Transverse colon (tissue), 4 donors: ENCODE measurements around the gene PARN. TPM values are rescaled to one million over a fixed set of nuclear protein-coding genes. Genes with fewer than 3 reads are reported as not detected.

Experiments
- DNase-seq: peaks from one replicate; pipeline ENCODE4 v3.0.0-alpha.2; 2019
- H3K27ac ChIP-seq, 4 donors: fragments of 200-600 bp; sonication (generic); 2 replicates each; pipeline ENCODE4 v1.5.1; 2016 to 2018; ENCODE audit warnings: inconsistent platforms in 4 of 4
- H3K27me3 ChIP-seq: fragments of 200-600 bp; sonication (generic); 2 replicates; pipeline ENCODE4 v1.5.1; 2017; ENCODE audit warnings: inconsistent platforms
- H3K36me3 ChIP-seq, 4 donors: fragments of 200-600 bp; sonication (generic); 2 replicates each; pipeline ENCODE4 v1.5.1; 2017 to 2019; ENCODE audit warnings: inconsistent platforms in 4 of 4
- H3K4me1 ChIP-seq, 4 donors: fragments of 200-600 bp; sonication (generic); 2 replicates each; pipeline ENCODE4 v1.5.1; 2017 to 2020; ENCODE audit warnings: inconsistent platforms in 4 of 4
- H3K4me3 ChIP-seq, 4 donors: fragments of 200-600 bp; sonication (generic); 1 replicate in 1 of 4; 2 replicates in 3 of 4; pipeline versions ENCODE4 v1.5.1 to v1.6.1; 2017 to 2019; ENCODE audit warnings: inconsistent platforms in 4 of 4
- H3K9me3 ChIP-seq, 2 donors: fragments of 200-600 bp; sonication (generic); 2 replicates each; pipeline ENCODE4 v1.5.1; 2017 to 2019; ENCODE audit warnings: inconsistent platforms in 2 of 2
- EP300 ChIP-seq: sonication (generic); formaldehyde crosslinking; IDR thresholded peaks from one replicate; pipeline ENCODE4 v1.6.1; 2017; ENCODE audit warnings: antibody characterized with exemption, low read depth
- POLR2A ChIP-seq: fragments of 450-650 bp; IDR thresholded peaks from one replicate; pipeline ENCODE4 v1.6.1; 2016; ENCODE audit warnings: antibody characterized with exemption, mild to moderate bottlenecking, moderate library complexity
- POLR2AphosphoS5 ChIP-seq, 3 donors: sonication (generic); formaldehyde crosslinking; IDR thresholded peaks; one replicate each; pipeline ENCODE4 v1.6.1; 2016; ENCODE audit warnings: antibody characterized with exemption in 3 of 3
- WGBS, 2 donors: methylation state at CpG; one replicate each; pipeline ENCODE4 v1.1.5; 2018; ENCODE audit warnings: low coverage in 1 of 2; 5-methylcytosine and 5-hydroxymethylcytosine counted together
- in situ Hi-C, 4 donors: fragments of 200-750 bp; cut with MboI; loops; one replicate each; pipeline versions ENCODE4 v1.15.0 to v1.15.1; 2017; ENCODE audit warnings: low sequenced_read_pairs in 3 of 4, low pct_ligation_motif_present in 1 of 4, low pct_unique_long_range_greater_than_20kb in 1 of 4
- intact Hi-C: fragments of 100-400 bp; cut with DNase I; formaldehyde crosslinking; loops from one replicate; pipeline ENCODE4 v1.15.1; 2023; ENCODE audit warnings: low total_unique reads
- total RNA-seq, 4 donors: library from RNA; depleted of rRNA; stranded (reverse); fragments of >200 nt; gene quantifications; one replicate each; pipeline ENCODE4 v1.1.0, GENCODE V29; 2016
- TF ChIP-seq, protein P1 (sequence below), 5 experiments: fragments of 200-600 bp in 3 of 5; fragments of 450-650 bp in 2 of 5; sonication (generic) in 3 of 5; IDR thresholded peaks; 1 replicate in 2 of 5; 2 replicates in 3 of 5; pipeline ENCODE4 v1.5.1; 2016 to 2017; ENCODE audit warnings: antibody characterized with exemption in 5 of 5, inconsistent platforms in 3 of 5, mild to moderate bottlenecking in 2 of 5, moderate library complexity in 1 of 5

PARN gene
- total RNA-seq, 4 donors from 2014 or later: 26.9 to 57.3 (median 34.1) TPM

GRCh38 chr16:14667347-14668266 is 37.5 kb upstream of the PARN start:
- Histone ChIP-seq H3K4me3 (no peak overlapping the region), H3K4me1 (peaks cover 4 to 44% (median 34%) of the 10 kb centered on the region in 4 donors), H3K27me3 (no peaks in the 10 kb centered on the region), H3K36me3 (peaks cover 0 to 41% (median 19%) of the 10 kb centered on the region in 4 donors), H3K9me3 (no peaks in the 10 kb centered on the region), H3K27ac (peak overlapping the region; percentile 72 to 85 (median 80))
- TF ChIP-seq EP300 (no peak), POLR2A (no peak), POLR2AphosphoS5 (IDR thresholded peaks at IDR 0.05) (no peak)
- TF ChIP-seq, protein P1, sequence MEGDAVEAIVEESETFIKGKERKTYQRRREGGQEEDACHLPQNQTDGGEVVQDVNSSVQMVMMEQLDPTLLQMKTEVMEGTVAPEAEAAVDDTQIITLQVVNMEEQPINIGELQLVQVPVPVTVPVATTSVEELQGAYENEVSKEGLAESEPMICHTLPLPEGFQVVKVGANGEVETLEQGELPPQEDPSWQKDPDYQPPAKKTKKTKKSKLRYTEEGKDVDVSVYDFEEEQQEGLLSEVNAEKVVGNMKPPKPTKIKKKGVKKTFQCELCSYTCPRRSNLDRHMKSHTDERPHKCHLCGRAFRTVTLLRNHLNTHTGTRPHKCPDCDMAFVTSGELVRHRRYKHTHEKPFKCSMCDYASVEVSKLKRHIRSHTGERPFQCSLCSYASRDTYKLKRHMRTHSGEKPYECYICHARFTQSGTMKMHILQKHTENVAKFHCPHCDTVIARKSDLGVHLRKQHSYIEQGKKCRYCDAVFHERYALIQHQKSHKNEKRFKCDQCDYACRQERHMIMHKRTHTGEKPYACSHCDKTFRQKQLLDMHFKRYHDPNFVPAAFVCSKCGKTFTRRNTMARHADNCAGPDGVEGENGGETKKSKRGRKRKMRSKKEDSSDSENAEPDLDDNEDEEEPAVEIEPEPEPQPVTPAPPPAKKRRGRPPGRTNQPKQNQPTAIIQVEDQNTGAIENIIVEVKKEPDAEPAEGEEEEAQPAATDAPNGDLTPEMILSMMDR (IDR thresholded peaks at IDR 0.05): no peak
- intact Hi-C loops (no loop called here), in situ Hi-C loops (no loop called here)
- 79 to 83% methylated on average over 2 to 16 of the region's 16 CpGs for WGBS, 2 donors
- DNase-seq: peak; percentile 20

DNA sequence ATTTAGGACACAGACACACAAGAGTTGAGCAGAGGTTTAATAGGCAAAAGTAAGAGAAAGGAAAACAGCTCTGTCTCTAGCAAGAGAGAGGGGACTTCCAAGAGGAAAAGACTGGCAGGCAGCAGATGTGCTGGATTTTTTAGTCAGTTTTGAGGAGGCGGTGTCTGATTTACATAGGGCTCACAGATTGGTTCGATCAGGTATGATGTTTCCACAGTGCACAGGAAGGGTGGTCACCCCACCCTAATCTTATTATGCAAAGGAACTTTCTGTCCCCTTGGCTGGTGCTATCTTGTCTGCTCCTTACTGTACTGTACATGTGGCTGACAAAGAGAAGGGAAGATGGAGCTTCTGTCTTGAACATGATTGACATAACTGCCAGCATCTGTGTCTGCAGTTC is 28.0 kb upstream of the PARN start:
- no peak overlapping the region for H3K4me3 ChIP-seq
- H3K27ac ChIP-seq: peak overlapping the region; percentile 65 to 85 (median 81)
- in situ Hi-C loops: no loop called here
- peaks cover 0 to 34% (median 23%) of the 10 kb centered on the region in 4 donors for H3K4me1 ChIP-seq
- peak; percentile 21 for DNase-seq
- peaks cover 0 to 25% (median 10%) of the 10 kb centered on the region in 4 donors for H3K36me3 ChIP-seq
- intact Hi-C loops: no loop called here
- no peaks in the 10 kb centered on the region for H3K9me3 ChIP-seq
- 44 to 75% methylated on average over 2 of the region's 2 CpGs for WGBS, 2 donors
- H3K27me3 ChIP-seq: no peaks in the 10 kb centered on the region
- TF ChIP-seq, protein P1 (IDR thresholded peaks at IDR 0.05): no peak
- TF ChIP-seq POLR2AphosphoS5 (IDR thresholded peaks at IDR 0.05) (peak in 2 of 3 donors; percentile 27 to 48), EP300 (peak; percentile 6), POLR2A (peak; percentile 59)

DNA sequence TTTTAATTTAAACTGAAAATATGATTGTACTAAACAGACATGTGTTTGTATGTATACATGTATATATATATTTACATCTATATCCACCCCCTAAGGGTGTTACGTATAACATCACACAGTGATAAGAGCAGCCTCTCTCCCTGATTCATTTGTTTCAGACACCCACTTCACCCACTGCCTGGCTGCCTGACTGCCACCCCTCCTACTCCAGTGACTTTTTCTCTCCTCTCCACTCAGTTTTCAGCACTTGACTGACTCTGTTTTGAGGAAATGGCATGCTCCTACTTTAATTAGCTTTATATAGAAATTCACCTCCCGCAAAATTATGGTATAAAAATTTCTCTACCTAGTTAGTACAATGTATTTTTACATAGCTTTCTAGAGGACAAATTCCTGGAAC is 22.7 kb upstream of the PARN start:
- Histone ChIP-seq H3K4me3 (no peak overlapping the region), H3K36me3 (peaks cover 0 to 46% (median 20%) of the 10 kb centered on the region in 4 donors), H3K27me3 (no peaks in the 10 kb centered on the region), H3K4me1 (peaks cover 0 to 22% (median 18%) of the 10 kb centered on the region in 4 donors), H3K9me3 (no peaks in the 10 kb centered on the region), H3K27ac (no peak overlapping the region)
- no peak for DNase-seq
- in situ Hi-C loops (no loop called here), intact Hi-C loops (no loop called here)
- TF ChIP-seq POLR2A (no peak), POLR2AphosphoS5 (IDR thresholded peaks at IDR 0.05) (no peak), EP300 (no peak)
- TF ChIP-seq, protein P1 (IDR thresholded peaks at IDR 0.05): no peak
- 97 to 99% methylated on average over 2 of the region's 2 CpGs for WGBS, 2 donors

- DNase-seq: no peak
- Histone ChIP-seq H3K27ac (no peak overlapping the region), H3K27me3 (no peaks in the 10 kb centered on the region), H3K36me3 (peaks cover 0 to 58% (median 29%) of the 10 kb centered on the region in 4 donors), H3K4me1 (peaks cover 0 to 5% (median 2%) of the 10 kb centered on the region in 4 donors), H3K9me3 (no peaks in the 10 kb centered on the region), H3K4me3 (no peak overlapping the region)
- TF ChIP-seq POLR2AphosphoS5 (IDR thresholded peaks at IDR 0.05) (no peak), POLR2A (no peak), EP300 (no peak)
- TF ChIP-seq, protein P1 (IDR thresholded peaks at IDR 0.05): no peak
- intact Hi-C loops (no loop called here), in situ Hi-C loops (no loop called here)
- WGBS, 2 donors: 70 to 74% methylated on average over 3 to 6 of the region's 6 CpGs
Observed at GRCh38 chr16:14650629-14651028, 20.6 kb upstream of the PARN start.
